OCI-LY7 (cell line): ENCODE results near the gene DCAF8. TPM values are rescaled to one million over a fixed set of nuclear protein-coding genes. Genes with fewer than 3 reads are reported as not detected.

Experiments
- BruUV-seq: library from RNA; stranded (reverse); fragments of 400-500 nt; replicated peaks from 2 replicates; lab custom pipeline; 2021; lab: Mats Ljungman, UMichigan
- CTCF ChIA-PET: fragments of 300-600 bp; sonication (Branson Sonifier 250); formaldehyde crosslinking; loops from one replicate; lab custom pipeline; 2022; ENCODE audit warnings: antibody characterized with exemption; ENCODE audit not compliant: unreplicated experiment; lab: Charles Lee
- POLR2A ChIA-PET: fragments of 300-600 bp; sonication (Branson Sonifier 250); formaldehyde crosslinking; loops from one replicate; lab custom pipeline; 2022; ENCODE audit warnings: antibody characterized with exemption; lab: Charles Lee
- DNase-seq: peaks from one replicate; pipeline ENCODE4 v3.0.0-alpha.2; 2015; ENCODE audit warnings: low spot score
- H2AFZ ChIP-seq: fragments of 200-600 bp; sonication (generic), shearing (Covaris generic); 2 replicates; pipeline ENCODE4 v1.6.1; 2014; ENCODE audit warnings: mild to moderate bottlenecking, antibody characterized with exemption, low read length, moderate library complexity
- H3K27ac ChIP-seq: fragments of 200-600 bp; sonication (generic); 2 replicates; pipeline ENCODE4 v1.5.1; 2014; ENCODE audit warnings: mixed run types, low read depth, mild to moderate bottlenecking, moderate library complexity, low read length, inconsistent platforms; ENCODE audit not compliant: poor library complexity, severe bottlenecking
- H3K36me3 ChIP-seq: fragments of 200-600 bp; sonication (generic); 2 replicates; pipeline ENCODE4 v1.6.1; 2014; ENCODE audit warnings: mild to moderate bottlenecking, antibody characterized with exemption, low read length, moderate library complexity, mixed read lengths; ENCODE audit not compliant: insufficient read depth
- H3K4me1 ChIP-seq: fragments of 200-600 bp; sonication (generic); 2 replicates; pipeline ENCODE4 v1.5.1; 2014; ENCODE audit warnings: mild to moderate bottlenecking, low read length; ENCODE audit not compliant: insufficient read depth, poor library complexity, severe bottlenecking
- H3K4me2 ChIP-seq: fragments of 200-600 bp; sonication (generic); 2 replicates; pipeline ENCODE4 v1.6.1; 2014; ENCODE audit warnings: mild to moderate bottlenecking, low read length
- H3K4me3 ChIP-seq: fragments of 200-600 bp; sonication (generic); 2 replicates; pipeline ENCODE4 v1.5.1; 2014; ENCODE audit warnings: mild to moderate bottlenecking, low read depth, low read length; ENCODE audit not compliant: poor library complexity, severe bottlenecking
- H3K79me2 ChIP-seq: fragments of 200-600 bp; sonication (generic); 2 replicates; pipeline ENCODE4 v1.6.1; 2016; ENCODE audit warnings: low read depth, mild to moderate bottlenecking, low read length, moderate library complexity, mixed read lengths; ENCODE audit not compliant: insufficient read depth
- H3K9me2 ChIP-seq: fragments of 200-600 bp; sonication (generic); 2 replicates; pipeline ENCODE4 v1.6.1; 2016; ENCODE audit warnings: mild to moderate bottlenecking, low read length, mixed read lengths; ENCODE audit not compliant: insufficient read depth
- H3K9me3 ChIP-seq: fragments of 200-600 bp; sonication (generic); 2 replicates; pipeline ENCODE4 v1.6.1; 2014; ENCODE audit warnings: mild to moderate bottlenecking, mixed run types, low read length, mixed read lengths
- H4K20me1 ChIP-seq: fragments of 200-600 bp; sonication (generic); 2 replicates; pipeline ENCODE4 v1.6.1; 2014; ENCODE audit warnings: mild to moderate bottlenecking, antibody characterized with exemption, low read length, moderate library complexity, mixed read lengths; ENCODE audit not compliant: insufficient read depth
- CTCF ChIP-seq: fragments of 200-600 bp; sonication (generic); conservative IDR thresholded peaks from 2 replicates; pipeline ENCODE4 v1.5.1; 2014; ENCODE audit warnings: mild to moderate bottlenecking, antibody characterized with exemption, low read length, moderate library complexity, mixed read lengths
- EZH2phosphoT487 ChIP-seq: fragments of 200-600 bp; sonication (generic); IDR thresholded peaks from 2 replicates; pipeline ENCODE4 v1.6.1; 2018; ENCODE audit warnings: low read depth, borderline replicate concordance, mild to moderate bottlenecking, mixed run types, antibody characterized with exemption, low read length, moderate library complexity, mixed read lengths
- intact Hi-C: fragments of 100-400 bp; cut with micrococcal nuclease; formaldehyde crosslinking; loops from one replicate; pipeline ENCODE4 v1.10.0; 2022; ENCODE audit not compliant: unreplicated experiment
- total RNA-seq, 2 experiments: library from RNA; depleted of rRNA in 1 of 2; stranded (reverse); fragments of >200 nt in 1 of 2; shearing (Covaris generic) in 1 of 2; gene quantifications; 2 replicates each; pipeline ENCODE4 v1.2.3, GENCODE V29; 2014 to 2022

Gene DCAF8
- total RNA-seq, 2 experiments from 2014 or later, result 118 to 139 TPM

GRCh38 chr1:160221089-160221488, 41.3 kb downstream of the DCAF8 start:
- H3K36me3 ChIP-seq, result peaks cover 98% of the 10 kb centered on the region
- H2AFZ ChIP-seq, result no peak overlapping the region
- ChIA-PET POLR2A (interaction anchor here (0.6 to 1.6 kb wide), 3 partner anchors 8 to 75 kb away, joined by 3 to 7 read pairs (median 6); no protein-coding TSS in a partner anchor), CTCF (no interaction called here)
- no TSS peak for BruUV-seq
- no peak overlapping the region for H3K27ac ChIP-seq
- H3K9me3 ChIP-seq, result no peaks in the 10 kb centered on the region
- H3K4me1 ChIP-seq, result no peaks in the 10 kb centered on the region
- no peak for DNase-seq
- H3K4me2 ChIP-seq, result no peak overlapping the region
- H3K79me2 ChIP-seq, result no peaks in the 10 kb centered on the region
- TF ChIP-seq CTCF (no peak), EZH2phosphoT487 (no peak)
- no peaks in the 10 kb centered on the region for H4K20me1 ChIP-seq
- H3K4me3 ChIP-seq, result no peak overlapping the region
- intact Hi-C loops, result no loop called here
- H3K9me2 ChIP-seq, result no peaks in the 10 kb centered on the region

- Histone ChIP-seq H3K79me2 (no peaks in the 10 kb centered on the region), H3K9me2 (no peaks in the 10 kb centered on the region), H3K36me3 (peaks cover 98% of the 10 kb centered on the region), H3K27ac (no peak overlapping the region), H4K20me1 (no peaks in the 10 kb centered on the region), H3K4me1 (no peaks in the 10 kb centered on the region), H3K4me2 (no peak overlapping the region), H3K4me3 (no peak overlapping the region), H2AFZ (no peak overlapping the region), H3K9me3 (no peaks in the 10 kb centered on the region)
- intact Hi-C loops, result no loop called here
- no TSS peak for BruUV-seq
- CTCF ChIA-PET, result interaction anchor here (0.5 kb wide), 1 partner anchor 21 kb away, joined by 3 read pairs; no protein-coding TSS in a partner anchor
- TF ChIP-seq EZH2phosphoT487, result no peak
- no peak for TF ChIP-seq CTCF
- POLR2A ChIA-PET, result interaction anchor here (0.7 to 1.6 kb wide), 2 partner anchors 9 to 411 kb away, joined by 3 to 7 read pairs; no protein-coding TSS in a partner anchor
- no peak for DNase-seq
Measured at GRCh38 chr1:160220301-160220700, 42.0 kb downstream of the DCAF8 start.
